ENCODE results near the gene PDZD7.
A peak's percentile ranks its signal among the peaks of the same experiment; 100 is the strongest.

The PDZD7 gene

DNA sequence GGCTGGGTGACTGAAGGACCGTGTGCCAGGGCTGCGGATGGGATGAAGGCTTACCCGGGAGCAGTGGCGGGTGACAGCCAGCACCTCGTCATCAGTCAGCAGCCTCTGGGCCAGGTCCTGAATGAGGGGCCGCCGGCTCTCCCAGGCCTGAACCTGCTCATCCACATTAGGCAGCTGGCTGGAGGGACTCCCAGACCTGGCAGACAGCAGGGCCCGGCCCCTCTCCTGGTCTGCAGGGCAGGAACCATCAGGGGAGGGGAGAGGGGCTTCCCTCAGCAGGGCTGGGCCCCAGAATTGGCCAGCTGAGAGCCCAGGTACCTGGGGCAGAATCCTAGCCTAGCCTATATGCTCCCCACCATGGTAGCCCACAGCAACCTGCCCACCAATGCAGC, 15.4 kb downstream of the PDZD7 start:
- no peak for ATAC-seq
- TF ChIP-seq, protein P1, sequence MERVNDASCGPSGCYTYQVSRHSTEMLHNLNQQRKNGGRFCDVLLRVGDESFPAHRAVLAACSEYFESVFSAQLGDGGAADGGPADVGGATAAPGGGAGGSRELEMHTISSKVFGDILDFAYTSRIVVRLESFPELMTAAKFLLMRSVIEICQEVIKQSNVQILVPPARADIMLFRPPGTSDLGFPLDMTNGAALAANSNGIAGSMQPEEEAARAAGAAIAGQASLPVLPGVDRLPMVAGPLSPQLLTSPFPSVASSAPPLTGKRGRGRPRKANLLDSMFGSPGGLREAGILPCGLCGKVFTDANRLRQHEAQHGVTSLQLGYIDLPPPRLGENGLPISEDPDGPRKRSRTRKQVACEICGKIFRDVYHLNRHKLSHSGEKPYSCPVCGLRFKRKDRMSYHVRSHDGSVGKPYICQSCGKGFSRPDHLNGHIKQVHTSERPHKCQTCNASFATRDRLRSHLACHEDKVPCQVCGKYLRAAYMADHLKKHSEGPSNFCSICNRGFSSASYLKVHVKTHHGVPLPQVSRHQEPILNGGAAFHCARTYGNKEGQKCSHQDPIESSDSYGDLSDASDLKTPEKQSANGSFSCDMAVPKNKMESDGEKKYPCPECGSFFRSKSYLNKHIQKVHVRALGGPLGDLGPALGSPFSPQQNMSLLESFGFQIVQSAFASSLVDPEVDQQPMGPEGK (CRISPR knock-in tag; IDR thresholded peaks at IDR 0.05; ENCODE audit: borderline replicate concordance) = no peak
- TF ChIP-seq SNAI2 (CRISPR knock-in tag; IDR thresholded peaks at IDR 0.05) = no peak
- no peak for TF ChIP-seq GLIS3 (CRISPR knock-in tag; IDR thresholded peaks at IDR 0.05)
- TF ChIP-seq, protein P2, sequence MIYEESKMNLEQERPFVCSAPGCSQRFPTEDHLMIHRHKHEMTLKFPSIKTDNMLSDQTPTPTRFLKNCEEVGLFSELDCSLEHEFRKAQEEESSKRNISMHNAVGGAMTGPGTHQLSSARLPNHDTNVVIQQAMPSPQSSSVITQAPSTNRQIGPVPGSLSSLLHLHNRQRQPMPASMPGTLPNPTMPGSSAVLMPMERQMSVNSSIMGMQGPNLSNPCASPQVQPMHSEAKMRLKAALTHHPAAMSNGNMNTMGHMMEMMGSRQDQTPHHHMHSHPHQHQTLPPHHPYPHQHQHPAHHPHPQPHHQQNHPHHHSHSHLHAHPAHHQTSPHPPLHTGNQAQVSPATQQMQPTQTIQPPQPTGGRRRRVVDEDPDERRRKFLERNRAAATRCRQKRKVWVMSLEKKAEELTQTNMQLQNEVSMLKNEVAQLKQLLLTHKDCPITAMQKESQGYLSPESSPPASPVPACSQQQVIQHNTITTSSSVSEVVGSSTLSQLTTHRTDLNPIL (CRISPR knock-in tag; IDR thresholded peaks at IDR 0.05; ENCODE audit: low read depth) = no peak
- no peak for TF ChIP-seq BACH2 (CRISPR knock-in tag; IDR thresholded peaks at IDR 0.05; ENCODE audit: borderline replicate concordance)
- TF ChIP-seq, protein P3, sequence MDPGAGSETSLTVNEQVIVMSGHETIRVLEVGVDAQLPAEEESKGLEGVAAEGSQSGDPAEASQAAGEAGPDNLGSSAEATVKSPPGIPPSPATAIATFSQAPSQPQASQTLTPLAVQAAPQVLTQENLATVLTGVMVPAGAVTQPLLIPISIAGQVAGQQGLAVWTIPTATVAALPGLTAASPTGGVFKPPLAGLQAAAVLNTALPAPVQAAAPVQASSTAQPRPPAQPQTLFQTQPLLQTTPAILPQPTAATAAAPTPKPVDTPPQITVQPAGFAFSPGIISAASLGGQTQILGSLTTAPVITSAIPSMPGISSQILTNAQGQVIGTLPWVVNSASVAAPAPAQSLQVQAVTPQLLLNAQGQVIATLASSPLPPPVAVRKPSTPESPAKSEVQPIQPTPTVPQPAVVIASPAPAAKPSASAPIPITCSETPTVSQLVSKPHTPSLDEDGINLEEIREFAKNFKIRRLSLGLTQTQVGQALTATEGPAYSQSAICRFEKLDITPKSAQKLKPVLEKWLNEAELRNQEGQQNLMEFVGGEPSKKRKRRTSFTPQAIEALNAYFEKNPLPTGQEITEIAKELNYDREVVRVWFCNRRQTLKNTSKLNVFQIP (CRISPR knock-in tag; IDR thresholded peaks at IDR 0.05; ENCODE audit: borderline replicate concordance, low read depth) = no peak
- no peak for TF ChIP-seq OSR1 (CRISPR knock-in tag; IDR thresholded peaks at IDR 0.05)
- no peak for TF ChIP-seq PPARA (CRISPR knock-in tag; IDR thresholded peaks at IDR 0.05; ENCODE audit: borderline replicate concordance)
- TF ChIP-seq TOX (CRISPR knock-in tag; IDR thresholded peaks at IDR 0.05; ENCODE audit: borderline replicate concordance) = no peak
- no peak for TF ChIP-seq ARNTL (CRISPR knock-in tag; IDR thresholded peaks at IDR 0.05; ENCODE audit: borderline replicate concordance, low read depth)
- no peak for TF ChIP-seq ZC3H10 (CRISPR knock-in tag; IDR thresholded peaks at IDR 0.05)
- TF ChIP-seq ZFP3 (CRISPR knock-in tag; IDR thresholded peaks at IDR 0.05) = no peak
- TF ChIP-seq ESRRG (CRISPR knock-in tag; IDR thresholded peaks at IDR 0.05) = no peak
- no peak for TF ChIP-seq ZNF70 (CRISPR knock-in tag; IDR thresholded peaks at IDR 0.05)
- TF ChIP-seq, protein P4, sequence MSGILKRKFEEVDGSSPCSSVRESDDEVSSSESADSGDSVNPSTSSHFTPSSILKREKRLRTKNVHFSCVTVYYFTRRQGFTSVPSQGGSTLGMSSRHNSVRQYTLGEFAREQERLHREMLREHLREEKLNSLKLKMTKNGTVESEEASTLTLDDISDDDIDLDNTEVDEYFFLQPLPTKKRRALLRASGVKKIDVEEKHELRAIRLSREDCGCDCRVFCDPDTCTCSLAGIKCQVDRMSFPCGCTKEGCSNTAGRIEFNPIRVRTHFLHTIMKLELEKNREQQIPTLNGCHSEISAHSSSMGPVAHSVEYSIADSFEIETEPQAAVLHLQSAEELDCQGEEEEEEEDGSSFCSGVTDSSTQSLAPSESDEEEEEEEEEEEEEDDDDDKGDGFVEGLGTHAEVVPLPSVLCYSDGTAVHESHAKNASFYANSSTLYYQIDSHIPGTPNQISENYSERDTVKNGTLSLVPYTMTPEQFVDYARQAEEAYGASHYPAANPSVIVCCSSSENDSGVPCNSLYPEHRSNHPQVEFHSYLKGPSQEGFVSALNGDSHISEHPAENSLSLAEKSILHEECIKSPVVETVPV (CRISPR knock-in tag; IDR thresholded peaks at IDR 0.05) = no peak
- no peak for TF ChIP-seq ZNF8 (CRISPR knock-in tag; IDR thresholded peaks at IDR 0.05)
- TF ChIP-seq, protein P5, sequence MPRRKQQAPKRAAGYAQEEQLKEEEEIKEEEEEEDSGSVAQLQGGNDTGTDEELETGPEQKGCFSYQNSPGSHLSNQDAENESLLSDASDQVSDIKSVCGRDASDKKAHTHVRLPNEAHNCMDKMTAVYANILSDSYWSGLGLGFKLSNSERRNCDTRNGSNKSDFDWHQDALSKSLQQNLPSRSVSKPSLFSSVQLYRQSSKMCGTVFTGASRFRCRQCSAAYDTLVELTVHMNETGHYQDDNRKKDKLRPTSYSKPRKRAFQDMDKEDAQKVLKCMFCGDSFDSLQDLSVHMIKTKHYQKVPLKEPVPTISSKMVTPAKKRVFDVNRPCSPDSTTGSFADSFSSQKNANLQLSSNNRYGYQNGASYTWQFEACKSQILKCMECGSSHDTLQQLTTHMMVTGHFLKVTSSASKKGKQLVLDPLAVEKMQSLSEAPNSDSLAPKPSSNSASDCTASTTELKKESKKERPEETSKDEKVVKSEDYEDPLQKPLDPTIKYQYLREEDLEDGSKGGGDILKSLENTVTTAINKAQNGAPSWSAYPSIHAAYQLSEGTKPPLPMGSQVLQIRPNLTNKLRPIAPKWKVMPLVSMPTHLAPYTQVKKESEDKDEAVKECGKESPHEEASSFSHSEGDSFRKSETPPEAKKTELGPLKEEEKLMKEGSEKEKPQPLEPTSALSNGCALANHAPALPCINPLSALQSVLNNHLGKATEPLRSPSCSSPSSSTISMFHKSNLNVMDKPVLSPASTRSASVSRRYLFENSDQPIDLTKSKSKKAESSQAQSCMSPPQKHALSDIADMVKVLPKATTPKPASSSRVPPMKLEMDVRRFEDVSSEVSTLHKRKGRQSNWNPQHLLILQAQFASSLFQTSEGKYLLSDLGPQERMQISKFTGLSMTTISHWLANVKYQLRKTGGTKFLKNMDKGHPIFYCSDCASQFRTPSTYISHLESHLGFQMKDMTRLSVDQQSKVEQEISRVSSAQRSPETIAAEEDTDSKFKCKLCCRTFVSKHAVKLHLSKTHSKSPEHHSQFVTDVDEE (CRISPR knock-in tag; IDR thresholded peaks at IDR 0.05) = no peak
- no peak for TF ChIP-seq TCF4 (CRISPR knock-in tag; IDR thresholded peaks at IDR 0.05; ENCODE audit: borderline replicate concordance)
- no peak for TF ChIP-seq ISL1 (CRISPR knock-in tag; IDR thresholded peaks at IDR 0.05)

DNA sequence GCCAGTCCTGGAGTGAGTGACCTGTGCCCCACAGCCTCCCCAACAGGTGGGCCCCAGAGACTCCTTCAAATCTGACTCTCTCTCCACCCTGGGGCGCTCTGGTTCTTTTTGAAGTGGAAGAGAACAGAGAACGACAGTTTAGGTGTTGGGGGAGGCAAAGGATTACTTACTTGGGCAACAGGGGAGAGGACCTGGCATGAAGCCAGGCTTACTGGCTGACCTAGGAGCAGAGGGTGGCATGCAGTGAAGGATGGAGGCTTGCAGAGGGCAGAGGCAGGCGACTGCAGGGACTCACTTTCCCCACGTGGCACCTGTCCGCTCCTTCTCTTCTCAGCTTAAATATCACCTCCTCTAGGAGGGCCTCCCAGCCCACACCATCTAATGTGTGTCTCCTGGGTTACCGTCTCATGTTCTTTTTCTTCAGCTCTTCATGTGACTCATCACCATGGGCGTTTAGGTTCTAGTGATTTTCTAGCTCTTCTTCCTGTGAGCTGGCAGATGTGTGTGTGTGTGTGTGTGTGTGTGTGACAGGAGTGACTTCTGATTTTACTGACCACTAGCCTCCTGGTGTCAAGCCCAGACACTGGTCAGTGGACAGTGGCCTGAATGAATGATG, 15.9 kb downstream of the PDZD7 start:
- ATAC-seq = peak; percentile 16; the same call in 2 of the 3 replicates
- TF ChIP-seq BACH2 (CRISPR knock-in tag; IDR thresholded peaks at IDR 0.05; ENCODE audit: borderline replicate concordance) (no peak), TCF4 (CRISPR knock-in tag; IDR thresholded peaks at IDR 0.05; ENCODE audit: borderline replicate concordance) (no peak), ZNF70 (CRISPR knock-in tag; IDR thresholded peaks at IDR 0.05) (no peak), ZNF8 (CRISPR knock-in tag; IDR thresholded peaks at IDR 0.05) (no peak), OSR1 (CRISPR knock-in tag; IDR thresholded peaks at IDR 0.05) (no peak), ZFP3 (CRISPR knock-in tag; IDR thresholded peaks at IDR 0.05) (no peak), SNAI2 (CRISPR knock-in tag; IDR thresholded peaks at IDR 0.05) (no peak), ZFP30 (CRISPR knock-in tag; IDR thresholded peaks at IDR 0.05) (no peak), CSDC2 (CRISPR knock-in tag; IDR thresholded peaks at IDR 0.05) (no peak), ARNTL (CRISPR knock-in tag; IDR thresholded peaks at IDR 0.05; ENCODE audit: borderline replicate concordance, low read depth) (no peak), ZC3H10 (CRISPR knock-in tag; IDR thresholded peaks at IDR 0.05) (no peak), RARB (CRISPR knock-in tag; IDR thresholded peaks at IDR 0.05) (no peak), TOX (CRISPR knock-in tag; IDR thresholded peaks at IDR 0.05; ENCODE audit: borderline replicate concordance) (no peak)
- TF ChIP-seq, protein P5 (CRISPR knock-in tag; IDR thresholded peaks at IDR 0.05) = no peak
- TF ChIP-seq, protein P4 (CRISPR knock-in tag; IDR thresholded peaks at IDR 0.05) = no peak
- TF ChIP-seq, protein P2 (CRISPR knock-in tag; IDR thresholded peaks at IDR 0.05; ENCODE audit: low read depth) = no peak

Data from SK-N-SH treated with all-trans-retinoic acid at 6 μM for 48 hours (cell line).